NCI-H1694 (cell line): Measurements from ENCODE around the gene DNAH10.

Source experiments
- DNase-seq: peaks from one replicate; lab custom pipeline; 2025; lab: John Stamatoyannopoulos, UW

Gene DNAH10

GRCh38 chr12:123798518-123798917 is 36.4 kb downstream of the DNAH10 start:
- no peak for DNase-seq

DNA sequence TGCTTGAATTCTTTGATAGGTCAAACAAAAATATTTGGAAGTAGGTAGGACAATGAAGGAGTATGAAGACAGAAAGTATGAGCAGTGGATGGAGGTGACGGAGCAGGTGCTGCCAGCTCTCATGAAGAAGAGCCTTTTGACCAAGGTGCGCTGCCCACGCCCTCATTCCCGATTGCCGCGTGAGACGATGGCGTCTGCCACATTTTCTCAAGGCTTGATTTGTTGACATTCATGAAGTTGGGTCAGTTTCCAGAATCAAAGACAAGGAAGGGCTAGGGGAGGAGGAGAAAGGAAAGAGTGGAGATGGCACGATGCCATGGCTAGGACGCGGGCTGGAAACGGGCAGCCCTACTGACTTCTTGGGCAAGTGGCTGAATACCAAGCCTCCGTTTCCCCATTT is 37.1 kb downstream of the DNAH10 start:
- no peak for DNase-seq

GRCh38 chr12:123801573-123802178 is 39.6 kb downstream of the DNAH10 start:
- DNase-seq = no peak

DNA sequence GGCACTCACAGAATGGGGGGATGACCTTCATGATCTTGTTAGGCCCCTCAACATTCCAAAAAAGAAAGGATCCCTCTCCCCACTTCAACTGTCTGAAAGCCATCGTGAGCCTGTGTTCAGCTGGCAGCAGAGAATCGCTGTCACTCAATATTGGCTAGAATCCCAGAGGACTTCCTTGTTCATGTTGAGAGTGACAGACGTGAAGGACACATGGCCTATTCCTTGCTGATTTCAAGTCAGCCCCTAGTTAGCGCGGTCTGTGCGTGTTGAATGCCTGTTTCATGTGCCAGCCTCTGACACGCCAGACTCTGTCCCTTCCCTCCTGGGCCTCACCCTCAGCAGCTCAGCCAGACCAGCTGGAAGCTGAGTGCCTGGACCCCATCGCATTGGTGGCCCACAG is 43.1 kb downstream of the DNAH10 start:
- peak; percentile 31 for DNase-seq

DNA sequence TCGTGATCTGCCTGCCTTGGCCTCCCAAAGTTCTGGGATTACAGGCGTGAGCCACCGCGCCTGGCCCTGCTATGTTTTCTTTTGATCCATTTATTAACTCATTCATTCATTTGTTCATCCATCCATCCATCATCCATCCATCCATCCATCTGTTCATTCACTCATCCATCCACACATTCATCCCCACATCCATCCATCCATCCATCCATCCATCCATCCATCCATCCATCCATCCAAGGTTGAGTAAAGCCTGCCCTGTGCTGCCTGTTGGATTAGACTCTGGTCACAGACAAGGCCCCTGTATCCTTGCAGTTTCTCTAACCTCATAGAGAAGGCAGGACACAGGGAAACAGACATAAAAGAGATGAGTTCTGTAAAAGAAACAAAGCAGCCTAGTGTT is 44.9 kb downstream of the DNAH10 start:
- no peak for DNase-seq

GRCh38 chr12:123807670-123808069 is 45.6 kb downstream of the DNAH10 start:
- DNase-seq = no peak

DNA sequence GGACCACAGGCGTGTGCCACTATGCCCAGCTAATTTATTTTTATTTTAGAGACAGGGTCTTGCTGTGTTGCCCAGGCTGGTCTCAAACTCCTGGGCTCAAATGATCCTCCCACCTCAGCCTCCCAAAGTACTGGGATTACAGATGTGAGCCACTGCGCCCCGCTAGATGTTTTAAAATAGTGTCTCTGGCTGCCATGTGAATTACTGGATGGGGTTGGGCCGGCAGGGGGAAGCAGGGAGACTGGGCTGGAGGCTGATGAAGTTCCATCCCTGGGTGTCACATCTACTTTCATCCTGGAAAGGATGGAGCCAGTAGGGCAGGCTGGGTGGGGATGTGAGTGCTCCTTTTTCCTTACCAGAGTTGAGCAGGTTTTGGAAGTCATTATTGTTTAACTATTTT is 46.1 kb downstream of the DNAH10 start:
- no peak for DNase-seq

- no peak for DNase-seq
Observed at GRCh38 chr12:123813349-123813748, 51.2 kb downstream of the DNAH10 start.

DNA sequence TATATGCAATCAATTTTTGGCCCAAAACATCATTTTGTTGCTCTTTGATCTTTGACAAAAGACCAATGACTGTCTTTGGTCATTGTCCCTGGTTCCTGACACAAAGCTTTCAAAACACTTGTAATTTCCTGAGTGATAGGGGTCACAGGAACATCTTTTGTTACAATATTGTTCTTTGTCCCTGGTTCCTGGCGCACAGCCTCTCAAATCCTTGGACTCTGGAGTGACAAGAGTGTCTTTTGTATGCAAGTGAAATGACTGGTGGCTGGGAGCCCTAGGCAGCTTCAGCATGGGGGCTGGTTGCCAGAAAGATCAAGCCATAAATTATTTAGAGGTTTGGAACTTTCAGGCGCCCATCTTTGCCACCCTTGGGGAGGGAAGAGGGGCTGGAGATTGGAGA is 53.9 kb downstream of the DNAH10 start:
- no peak for DNase-seq

DNA sequence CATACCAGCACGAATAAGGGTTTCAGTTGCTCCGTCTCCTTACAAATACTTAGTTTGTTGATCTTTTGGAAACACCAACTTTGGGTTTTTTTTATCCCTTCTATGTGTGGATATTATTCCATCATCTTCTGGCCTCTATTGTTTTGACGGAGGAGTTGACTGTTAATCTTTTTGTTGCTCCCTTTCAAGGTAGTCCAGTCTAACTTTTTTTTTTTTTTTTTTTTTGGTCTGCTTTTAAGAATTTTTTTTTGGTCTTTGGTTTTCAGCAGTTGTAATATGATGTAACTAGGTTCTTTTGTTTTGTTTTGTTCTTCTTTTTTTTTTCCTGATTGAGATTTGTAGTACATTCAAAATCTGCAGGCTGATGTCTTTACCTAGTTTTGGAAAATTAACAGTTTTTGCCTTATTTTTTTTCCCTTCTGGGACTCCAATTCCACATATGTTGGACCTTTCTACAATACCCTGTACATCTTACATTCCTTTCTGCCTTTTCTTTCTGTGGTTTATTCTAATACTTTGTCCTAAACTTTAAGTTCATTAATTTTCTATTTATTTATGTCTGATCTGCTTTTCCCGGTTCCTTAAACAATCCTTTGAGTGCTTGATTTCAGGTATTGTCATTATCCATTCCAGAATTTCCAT is 54.9 kb downstream of the DNAH10 start:
- DNase-seq = no peak

DNA sequence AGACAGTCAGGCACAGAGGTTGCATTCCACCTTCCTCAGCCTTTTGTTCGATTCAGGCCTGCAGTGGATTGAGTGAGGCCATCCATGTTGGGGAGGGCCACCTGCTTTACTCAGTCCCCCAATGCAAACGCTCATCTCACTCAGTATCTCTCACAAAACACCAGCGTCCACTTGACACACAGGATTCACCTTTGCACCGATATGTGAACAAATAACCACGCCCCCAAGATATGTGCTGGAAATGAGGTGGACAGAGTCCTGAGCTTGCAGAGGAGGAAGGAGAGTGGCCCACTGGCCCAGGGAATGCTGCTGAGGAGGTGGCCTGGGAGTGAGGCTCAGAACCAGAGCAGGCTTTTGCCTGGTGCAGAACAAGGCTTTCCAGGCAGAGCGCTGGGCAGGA is 60.7 kb downstream of the DNAH10 start:
- no peak for DNase-seq

DNA sequence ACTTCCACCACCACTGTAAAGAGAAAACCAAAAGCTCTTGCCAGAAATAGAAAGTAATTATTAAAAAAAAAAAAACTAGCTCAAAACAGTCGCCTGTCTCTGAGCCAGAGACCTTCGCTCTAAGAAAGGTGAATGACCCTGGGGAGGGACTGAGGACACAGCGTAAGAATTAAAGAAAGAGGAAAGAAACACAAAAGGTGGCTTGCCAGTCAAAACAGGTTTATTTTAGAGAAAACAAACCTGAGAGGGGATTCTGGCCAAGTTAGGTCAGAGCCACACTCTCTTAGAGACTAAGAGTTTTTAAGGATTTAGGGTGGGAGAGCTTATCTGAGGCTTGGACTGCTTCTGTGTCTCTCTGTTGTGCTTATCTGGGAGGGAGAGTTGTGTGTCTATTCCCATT is 66.0 kb downstream of the DNAH10 start:
- no peak for DNase-seq

DNA sequence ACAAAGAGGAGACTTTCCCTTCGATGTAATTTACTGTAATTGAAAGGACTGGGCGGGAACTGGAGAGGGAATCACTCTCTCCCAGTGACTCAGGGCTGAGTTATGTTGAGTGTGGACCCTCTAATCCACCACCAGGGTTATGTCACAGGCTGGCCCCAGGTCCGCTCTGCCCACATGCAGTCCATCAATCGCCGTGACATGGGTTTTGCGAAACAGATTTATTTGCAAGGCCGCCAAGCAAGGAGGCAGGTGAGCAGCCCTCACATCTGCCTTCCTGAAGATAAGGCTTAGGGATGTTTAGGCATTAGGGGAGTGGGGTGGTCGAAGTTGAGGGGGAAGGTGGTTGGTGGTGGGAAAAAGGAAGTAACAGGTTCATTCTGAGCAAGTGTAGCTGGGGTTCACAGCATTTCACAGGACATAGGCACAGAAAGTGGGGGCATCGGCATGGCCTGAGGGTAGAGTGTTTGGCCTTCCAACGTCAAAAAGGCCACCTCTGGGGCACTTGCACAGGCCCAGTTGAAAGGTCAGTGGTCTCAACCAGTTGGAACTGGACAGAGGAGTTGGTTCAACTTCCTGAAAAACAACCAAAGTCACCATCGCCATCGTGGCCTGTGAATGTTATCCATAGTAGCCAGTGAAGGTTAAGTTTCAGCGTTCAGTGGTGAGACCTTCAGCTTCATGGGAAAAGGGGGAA is 66.9 kb downstream of the DNAH10 start:
- no peak for DNase-seq

DNA sequence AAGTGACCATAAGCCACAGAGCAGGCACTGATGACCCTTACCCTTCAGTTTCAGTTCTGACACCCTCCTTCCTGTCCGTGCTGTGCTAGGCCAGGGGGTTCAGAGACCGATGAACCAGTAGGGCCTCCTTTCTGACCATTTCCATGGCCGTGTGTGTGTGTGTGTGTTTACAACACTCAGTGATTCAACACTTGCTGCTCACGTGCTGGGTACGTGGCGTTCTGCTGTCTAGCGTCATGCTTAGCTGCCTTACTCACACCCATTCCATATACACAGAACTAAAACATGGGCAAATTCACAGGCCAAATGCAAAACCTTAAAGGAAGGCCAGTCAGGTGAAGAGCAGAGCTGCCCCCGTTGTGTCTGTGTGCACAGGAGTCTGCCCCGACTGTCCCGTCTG is 67.5 kb downstream of the DNAH10 start:
- no peak for DNase-seq

GRCh38 chr12:123830675-123831074 is 68.6 kb downstream of the DNAH10 start:
- no peak for DNase-seq

GRCh38 chr12:123832052-123832451 is 70.0 kb downstream of the DNAH10 start:
- DNase-seq = no peak

- no peak for DNase-seq
Observed at GRCh38 chr12:123833830-123834229, 71.7 kb downstream of the DNAH10 start.

GRCh38 chr12:123834845-123835244 is 72.7 kb downstream of the DNAH10 start:
- no peak for DNase-seq

DNA sequence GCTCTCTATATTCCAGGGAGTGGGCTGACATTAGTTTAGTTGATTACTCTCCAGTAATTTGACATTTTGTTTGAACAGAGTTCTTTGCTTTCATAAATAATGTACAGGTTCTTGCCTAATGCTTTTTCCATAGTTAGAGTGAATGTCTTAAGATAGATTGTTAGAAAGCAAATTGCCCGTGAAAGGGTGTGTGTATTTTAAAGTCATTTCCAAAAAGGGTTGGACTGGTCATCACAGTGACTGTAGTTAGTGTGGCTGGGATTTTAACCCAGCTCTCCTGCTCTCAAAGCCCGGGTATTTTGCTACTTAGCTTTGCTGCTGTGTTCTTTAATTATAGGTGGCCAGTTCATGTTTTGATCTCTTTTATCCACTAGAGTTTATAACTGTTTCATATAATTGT is 74.2 kb downstream of the DNAH10 start:
- DNase-seq = no peak

- DNase-seq = no peak
Observed at GRCh38 chr12:123839826-123840225, 77.7 kb downstream of the DNAH10 start.

GRCh38 chr12:123840765-123841425 is 78.8 kb downstream of the DNAH10 start:
- DNase-seq = no peak

DNA sequence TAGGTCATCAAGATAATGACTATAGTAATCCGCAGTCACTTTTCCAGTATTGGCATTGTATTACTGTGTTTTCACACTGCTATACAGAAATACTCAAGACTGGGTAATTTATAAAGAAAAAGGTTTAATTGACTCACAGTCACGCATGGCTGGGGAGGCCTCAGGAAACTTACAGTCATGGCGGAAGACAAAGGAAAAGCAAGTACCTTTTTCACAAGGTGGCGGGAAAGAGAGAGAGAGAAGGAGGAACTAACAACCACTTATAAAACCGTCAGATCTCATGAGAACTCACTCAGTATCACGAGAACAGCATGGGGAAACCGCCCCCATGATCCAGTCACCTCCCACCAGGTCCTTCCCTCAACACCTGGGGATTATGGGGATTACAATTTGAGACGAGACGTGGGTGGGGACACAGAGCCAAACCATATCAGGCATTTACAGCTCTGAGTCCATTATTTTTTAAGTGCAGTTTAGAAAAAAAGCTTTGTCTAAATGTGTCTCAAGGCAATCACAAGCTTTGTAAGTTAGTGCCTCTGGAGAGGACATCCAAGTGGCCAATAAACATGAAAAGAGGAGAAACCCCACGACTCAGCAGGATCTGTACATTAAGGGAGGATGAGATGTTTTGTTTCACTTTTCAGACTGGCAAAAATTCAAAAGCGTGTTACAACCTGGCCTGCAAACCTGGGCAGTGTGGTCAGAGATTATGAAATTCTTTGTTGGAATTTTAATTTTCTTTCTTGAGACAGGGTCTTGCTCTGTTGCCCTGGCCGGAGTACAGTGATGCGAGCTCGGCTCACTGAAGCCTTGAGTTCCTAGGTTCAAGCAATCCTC is 82.0 kb downstream of the DNAH10 start:
- DNase-seq = no peak
